CD8-positive, alpha-beta memory T cell (primary cell): Measurements from ENCODE around the gene NLRC5. TPM values are rescaled to one million over a fixed set of nuclear protein-coding genes. Genes with fewer than 3 reads are reported as not detected.
A peak's percentile ranks its signal among the peaks of the same experiment; 100 is the strongest.
"Not testable (repeated sequence)": the region's sequence is repeated elsewhere in the genome, so short reads cannot be mapped to it uniquely, and the experiment has no call there.

Experiments
- CTCF ChIA-PET: fragments of 350-600 bp; sonication (Branson Sonifier 250); formaldehyde crosslinking; loops from one replicate; lab custom pipeline; 2021; ENCODE audit warnings: antibody characterized with exemption; lab: Charles Lee
- POLR2A ChIA-PET: fragments of 350-600 bp; sonication (Branson Sonifier 250); formaldehyde crosslinking; loops from one replicate; lab custom pipeline; 2021; ENCODE audit warnings: antibody characterized with exemption; lab: Charles Lee
- DNase-seq, 5 donors: peaks; one replicate each; pipeline versions ENCODE4 v3.0.0 to v3.0.0-alpha.2; 2020 to 2022; ENCODE audit warnings: mixed read lengths in 1 of 5
- H3K27ac ChIP-seq: one replicate; pipeline ENCODE4 v1.7.0; 2013; ENCODE audit warnings: low read depth, mild to moderate bottlenecking, low read length, moderate library complexity
- H3K27me3 ChIP-seq: 2 replicates; pipeline ENCODE4 v1.7.0; 2013; ENCODE audit warnings: low read length, mild to moderate bottlenecking; ENCODE audit not compliant: insufficient read depth, poor library complexity, severe bottlenecking
- H3K36me3 ChIP-seq: 2 replicates; pipeline ENCODE4 v1.7.0; 2013; ENCODE audit warnings: mild to moderate bottlenecking, low read length, moderate library complexity; ENCODE audit not compliant: insufficient read depth
- H3K4me1 ChIP-seq: 2 replicates; pipeline ENCODE4 v1.7.0; 2013; ENCODE audit warnings: mild to moderate bottlenecking, low read length, moderate library complexity; ENCODE audit not compliant: insufficient read depth
- H3K4me3 ChIP-seq: 2 replicates; pipeline ENCODE4 v1.7.0; 2013; ENCODE audit warnings: mild to moderate bottlenecking, low read length
- H3K9me3 ChIP-seq: 2 replicates; pipeline ENCODE4 v1.7.0; 2013; ENCODE audit warnings: mild to moderate bottlenecking, low read length
- H3K27ac Mint-ChIP-seq, 8 donors: one replicate each; pipeline ENCODE4 v1.8.0; 2020 to 2021; ENCODE audit warnings: mixed read lengths in 8 of 8, mild to moderate bottlenecking in 6 of 8, inconsistent platforms in 3 of 8, moderate library complexity in 3 of 8
- H3K27me3 Mint-ChIP-seq, 2 donors: one replicate each; pipeline ENCODE4 v1.8.0; 2020 to 2021; ENCODE audit warnings: mixed read lengths in 2 of 2, mild to moderate bottlenecking in 1 of 2, moderate library complexity in 1 of 2
- H3K36me3 Mint-ChIP-seq, 3 donors: one replicate each; pipeline ENCODE4 v1.8.0; 2020 to 2021; ENCODE audit warnings: mixed read lengths in 3 of 3, inconsistent platforms in 1 of 3, mild to moderate bottlenecking in 1 of 3
- H3K4me1 Mint-ChIP-seq, 3 donors: one replicate each; pipeline ENCODE4 v1.8.0; 2020 to 2021; ENCODE audit warnings: mixed read lengths in 3 of 3, inconsistent platforms in 1 of 3, mild to moderate bottlenecking in 1 of 3
- H3K4me3 Mint-ChIP-seq, 7 donors: one replicate each; pipeline ENCODE4 v1.8.0; 2020 to 2021; ENCODE audit warnings: mixed read lengths in 7 of 7, mild to moderate bottlenecking in 6 of 7, moderate library complexity in 4 of 7, inconsistent platforms in 2 of 7
- H3K9me3 Mint-ChIP-seq, 5 donors: one replicate each; pipeline ENCODE4 v1.8.0; 2020 to 2022; ENCODE audit warnings: mixed read lengths in 5 of 5, mild to moderate bottlenecking in 3 of 5, moderate library complexity in 2 of 5, inconsistent platforms in 1 of 5
- polyA plus RNA-seq: library from polyadenylated mRNA; unstranded; fragments of 300-500 nt; fragmentation: Illumina TruSeq; gene quantifications from one replicate; pipeline ENCODE4 v1.2.3, GENCODE V29; 2021
- total RNA-seq, 2 experiments: library from RNA; stranded (reverse); gene quantifications; one replicate each; pipeline ENCODE4 v1.2.3, GENCODE V29; 2021

Gene NLRC5
- total and polyA plus RNA-seq, 3 experiments from 2014 or later, result 165 to 178 (median 173) TPM

- CTCF ChIA-PET, result interaction anchor here (0.7 to 4.5 kb wide), 8 partner anchors 9 to 57 kb away, joined by 3 to 19 read pairs (median 4); no protein-coding TSS in a partner anchor
- no peak for DNase-seq
- peak overlapping the region; percentile 84 to 98 (median 94) for H3K27ac Mint-ChIP-seq
- Histone ChIP-seq H3K4me3 (no peak overlapping the region), H3K4me1 (peaks cover 93% of the 10 kb centered on the region), H3K9me3 (no peaks in the 10 kb centered on the region), H3K27ac (peak overlapping the region; percentile 15), H3K36me3 (peaks cover 10% of the 10 kb centered on the region), H3K27me3 (no peaks in the 10 kb centered on the region)
- H3K4me3 Mint-ChIP-seq, result peak overlapping the region; percentile 60 to 82 (median 77)
- POLR2A ChIA-PET, result interaction anchor here (0.8 to 3.7 kb wide), 7 partner anchors 9 to 37 kb away, joined by 3 to 22 read pairs (median 4); partner anchors contain the start of gene NLRC5
- peaks cover 84 to 95% (median 91%) of the 10 kb centered on the region in 3 donors for H3K4me1 Mint-ChIP-seq
- H3K27me3 Mint-ChIP-seq, result no peaks in the 10 kb centered on the region
- H3K9me3 Mint-ChIP-seq, result no peaks in the 10 kb centered on the region
- H3K36me3 Mint-ChIP-seq, result peaks cover 3 to 58% (median 27%) of the 10 kb centered on the region in 3 donors
Observed at GRCh38 chr16:57004387-57005250, 15.3 kb downstream of the NLRC5 start.

DNA sequence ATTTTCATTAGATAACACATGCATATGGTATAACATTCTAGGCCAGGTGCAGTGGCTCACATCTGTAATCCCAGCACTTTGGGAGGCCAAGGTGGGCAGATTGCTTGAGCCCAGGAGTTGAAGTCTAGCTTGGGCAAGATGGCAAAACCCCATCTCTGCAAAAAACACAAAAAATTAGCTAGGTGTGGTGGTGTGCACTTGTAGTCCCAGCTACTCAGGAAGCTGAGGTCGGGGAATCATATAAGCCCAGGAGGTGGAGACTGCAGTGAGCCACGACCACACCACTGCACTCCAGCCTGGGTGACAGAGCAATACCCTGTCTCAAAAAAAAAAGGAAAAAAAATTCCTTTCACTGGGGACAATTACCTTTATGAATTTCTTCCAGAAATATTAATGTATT lies 16.2 kb downstream of the NLRC5 start:
- H3K27me3 Mint-ChIP-seq, H3K4me3 ChIP-seq, H3K9me3 Mint-ChIP-seq, H3K9me3 ChIP-seq, H3K27me3 ChIP-seq, DNase-seq, H3K27ac ChIP-seq, H3K36me3 ChIP-seq: not testable (repeated sequence)
- Mint-ChIP-seq H3K4me1 (peaks cover 81 to 93% (median 90%) of the 10 kb centered on the region in 3 donors), H3K36me3 (peaks cover 5 to 62% (median 32%) of the 10 kb centered on the region in 3 donors), H3K27ac (peak overlapping the region; percentile 2 to 98 (median 92)), H3K4me3 (peak overlapping the region in 6 of 7 donors; percentile 61 to 82 (median 68))
- POLR2A ChIA-PET, result interaction anchor here (0.7 to 3.7 kb wide), 5 partner anchors 10 to 18 kb away, joined by 4 to 22 read pairs (median 5); partner anchors contain the start of gene NLRC5
- H3K4me1 ChIP-seq, result peaks cover 93% of the 10 kb centered on the region
- CTCF ChIA-PET, result interaction anchor here (1.2 to 4.5 kb wide), 8 partner anchors 10 to 56 kb away, joined by 3 to 19 read pairs (median 7); partner anchors contain the start of gene NLRC5

DNA sequence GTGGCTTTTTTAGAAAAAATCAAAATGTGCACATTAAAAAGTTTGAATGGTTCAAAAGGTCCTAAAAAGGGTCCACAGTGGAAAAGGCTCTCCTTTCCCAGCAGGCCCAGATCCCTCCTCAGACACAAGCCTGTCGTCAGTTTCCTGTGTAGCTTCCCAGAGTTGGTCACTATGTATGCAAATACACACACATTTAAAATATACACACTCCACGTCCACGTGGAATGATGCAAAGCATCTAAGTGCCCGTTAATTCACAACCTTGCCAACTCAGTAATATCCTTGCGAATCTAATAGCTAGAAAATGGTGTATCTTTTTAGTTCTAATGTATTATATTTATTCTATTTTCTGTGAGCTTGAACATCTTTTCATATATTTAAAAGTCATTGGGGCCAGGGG lies 17.7 kb downstream of the NLRC5 start:
- no peak for DNase-seq
- Mint-ChIP-seq H3K27ac (peak overlapping the region; percentile 78 to 98 (median 88)), H3K36me3 (peaks cover 8 to 60% (median 28%) of the 10 kb centered on the region in 3 donors), H3K4me1 (peaks cover 77 to 93% (median 90%) of the 10 kb centered on the region in 3 donors), H3K27me3 (no peaks in the 10 kb centered on the region), H3K9me3 (no peaks in the 10 kb centered on the region), H3K4me3 (peak overlapping the region in 6 of 7 donors; percentile 41 to 74 (median 63))
- H3K36me3 ChIP-seq, result peaks cover 10% of the 10 kb centered on the region
- POLR2A ChIA-PET, result interaction anchor here (0.6 to 1.8 kb wide), 6 partner anchors 9 to 40 kb away, joined by 3 to 9 read pairs (median 5); partner anchors contain the start of gene NLRC5
- peaks cover 95% of the 10 kb centered on the region for H3K4me1 ChIP-seq
- CTCF ChIA-PET, result interaction anchor here (0.6 to 4.5 kb wide), 7 partner anchors 12 to 56 kb away, joined by 3 to 32 read pairs (median 5); partner anchors contain the start of gene NLRC5
- H3K27ac ChIP-seq, result no peak overlapping the region
- H3K4me3 ChIP-seq, result no peak overlapping the region
- no peaks in the 10 kb centered on the region for H3K27me3 ChIP-seq
- H3K9me3 ChIP-seq, result no peaks in the 10 kb centered on the region

- H3K36me3 Mint-ChIP-seq, result peaks cover 8 to 60% (median 24%) of the 10 kb centered on the region in 3 donors
- H3K9me3 Mint-ChIP-seq, result no peaks in the 10 kb centered on the region
- Histone ChIP-seq H3K27ac (no peak overlapping the region), H3K36me3 (peaks cover 10% of the 10 kb centered on the region), H3K4me1 (peaks cover 98% of the 10 kb centered on the region), H3K4me3 (no peak overlapping the region), H3K9me3 (no peaks in the 10 kb centered on the region), H3K27me3 (no peaks in the 10 kb centered on the region)
- CTCF ChIA-PET, result interaction anchor here (0.9 to 4.5 kb wide), 5 partner anchors 12 to 43 kb away, joined by 3 to 32 read pairs (median 15); partner anchors contain the start of gene NLRC5
- peak overlapping the region in 7 of 8 donors; percentile 66 to 98 (median 88) for H3K27ac Mint-ChIP-seq
- H3K27me3 Mint-ChIP-seq, result no peaks in the 10 kb centered on the region
- no peak for DNase-seq
- peaks cover 78 to 93% (median 90%) of the 10 kb centered on the region in 3 donors for H3K4me1 Mint-ChIP-seq
- POLR2A ChIA-PET, result interaction anchor here (0.6 to 1.8 kb wide), 6 partner anchors 10 to 41 kb away, joined by 4 to 9 read pairs (median 6); partner anchors contain the start of gene NLRC5
- H3K4me3 Mint-ChIP-seq, result peak overlapping the region in 6 of 7 donors; percentile 26 to 74 (median 56)
Observed at GRCh38 chr16:57007530-57007929, 18.2 kb downstream of the NLRC5 start.

GRCh38 chr16:57008440-57008839 lies 19.1 kb downstream of the NLRC5 start:
- Mint-ChIP-seq H3K27ac (peak overlapping the region in 5 of 8 donors; percentile 42 to 92 (median 91)), H3K4me1 (peaks cover 78 to 93% (median 90%) of the 10 kb centered on the region in 3 donors), H3K36me3 (peaks cover 8 to 53% (median 23%) of the 10 kb centered on the region in 3 donors), H3K9me3 (no peaks in the 10 kb centered on the region), H3K4me3 (peak overlapping the region in 4 of 7 donors; percentile 12 to 53 (median 25)), H3K27me3 (no peaks in the 10 kb centered on the region)
- DNase-seq, result no peak
- POLR2A ChIA-PET, result interaction anchor here (1.3 to 1.8 kb wide), 3 partner anchors 15 to 33 kb away, joined by 7 to 9 read pairs (median 8); partner anchors contain the start of gene NLRC5
- no peaks in the 10 kb centered on the region for H3K9me3 ChIP-seq
- H3K27ac ChIP-seq, result no peak overlapping the region
- H3K4me1 ChIP-seq, result peaks cover 98% of the 10 kb centered on the region
- H3K36me3 ChIP-seq, result peaks cover 10% of the 10 kb centered on the region
- H3K4me3 ChIP-seq, result no peak overlapping the region
- no peaks in the 10 kb centered on the region for H3K27me3 ChIP-seq
- CTCF ChIA-PET, result interaction anchor here (2.4 to 4.5 kb wide), 3 partner anchors 9 to 31 kb away, joined by 9 to 32 read pairs (median 16); no protein-coding TSS in a partner anchor

DNA sequence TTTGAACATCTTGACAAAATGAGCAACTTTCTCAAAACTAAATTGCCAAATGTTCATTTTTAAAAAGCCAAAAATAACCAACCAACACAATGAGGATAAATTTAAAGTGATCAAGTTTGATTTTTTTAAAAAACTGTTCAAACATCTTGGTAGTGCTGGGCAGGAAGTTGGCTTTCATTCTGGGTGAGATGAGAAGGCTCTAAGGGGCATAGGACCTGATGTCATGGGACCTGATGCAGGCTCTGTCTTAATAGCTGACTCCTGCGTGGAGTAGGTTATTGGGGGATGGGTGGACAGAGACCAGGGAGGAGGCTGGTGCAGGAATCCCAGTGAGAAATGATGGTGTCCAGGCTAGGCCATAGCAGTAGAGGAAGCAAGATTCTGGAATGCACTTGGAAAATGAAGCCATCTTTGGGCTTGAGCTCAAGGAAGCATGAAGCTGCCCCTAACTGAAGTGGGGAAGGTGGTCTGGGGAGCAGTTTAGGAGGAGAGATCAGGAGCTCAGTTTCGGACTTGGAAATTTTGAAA lies 20.4 kb downstream of the NLRC5 start:
- DNase-seq, result no peak
- Histone ChIP-seq H3K36me3 (peaks cover 4% of the 10 kb centered on the region), H3K27me3 (no peaks in the 10 kb centered on the region), H3K9me3 (no peaks in the 10 kb centered on the region), H3K4me1 (peaks cover 95% of the 10 kb centered on the region), H3K4me3 (peak overlapping the region; percentile 41), H3K27ac (no peak overlapping the region)
- POLR2A ChIA-PET, result interaction anchor here (0.9 to 2.4 kb wide), 7 partner anchors 9 to 32 kb away, joined by 3 to 11 read pairs (median 6); partner anchors contain the start of gene NLRC5
- Mint-ChIP-seq H3K9me3 (no peaks in the 10 kb centered on the region), H3K27me3 (no peaks in the 10 kb centered on the region), H3K27ac (peak overlapping the region; percentile 83 to 92 (median 90)), H3K36me3 (peaks cover 8 to 43% (median 17%) of the 10 kb centered on the region in 3 donors), H3K4me3 (peak overlapping the region; percentile 56 to 91 (median 79)), H3K4me1 (peaks cover 78 to 93% (median 90%) of the 10 kb centered on the region in 3 donors)
- CTCF ChIA-PET, result interaction anchor here (0.7 to 4.5 kb wide), 11 partner anchors 10 to 46 kb away, joined by 3 to 32 read pairs (median 5); partner anchors contain the start of gene NLRC5

DNA sequence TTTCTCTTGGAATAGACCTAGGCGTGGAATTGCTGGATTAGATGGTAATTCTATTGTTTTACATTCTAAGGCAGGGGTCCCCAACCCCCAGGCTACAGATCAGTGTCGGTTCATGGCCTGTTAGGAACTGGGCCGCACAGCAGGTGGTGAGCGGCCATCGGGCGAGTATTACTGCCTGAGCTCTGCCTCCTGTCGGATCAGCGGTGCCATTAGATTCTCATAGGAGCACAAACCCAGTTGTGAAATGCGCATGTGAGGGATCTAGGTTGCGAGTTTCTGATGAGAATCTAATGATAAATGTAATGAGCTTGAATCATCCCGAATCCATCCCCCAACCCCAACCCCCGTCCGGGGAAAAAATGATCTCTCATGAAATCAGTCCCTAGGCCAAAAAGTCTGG lies 23.0 kb downstream of the NLRC5 start:
- H3K4me3 Mint-ChIP-seq, result peak overlapping the region; percentile 51 to 87 (median 59)

More for the DNA sequence above, 23.0 kb downstream of the NLRC5 start:
- Mint-ChIP-seq H3K27ac (peak overlapping the region; percentile 35 to 93 (median 87)), H3K27me3 (no peaks in the 10 kb centered on the region), H3K9me3 (no peaks in the 10 kb centered on the region), H3K4me1 (peaks cover 75 to 90% (median 86%) of the 10 kb centered on the region in 3 donors), H3K36me3 (peaks cover 12 to 39% (median 13%) of the 10 kb centered on the region in 3 donors)
- Histone ChIP-seq H3K27ac (no peak overlapping the region), H3K9me3 (no peaks in the 10 kb centered on the region), H3K36me3 (peaks cover 8% of the 10 kb centered on the region), H3K4me3 (no peak overlapping the region), H3K27me3 (no peaks in the 10 kb centered on the region), H3K4me1 (peaks cover 93% of the 10 kb centered on the region)
- ChIA-PET CTCF (interaction anchor here (0.9 to 2.4 kb wide), 4 partner anchors 17 to 47 kb away, joined by 3 to 9 read pairs (median 5); no protein-coding TSS in a partner anchor), POLR2A (interaction anchor here (1.4 to 1.6 kb wide), 3 partner anchors 13 to 23 kb away, joined by 3 to 6 read pairs (median 4); partner anchors contain the start of gene NLRC5)
- no peak for DNase-seq
